T-helper 1 cell treated with Interleukin-12 subunit alpha and Interleukin-12 subunit beta and Interleukin-4 antibody, amounts not matched to agents 30 μg/mL and 1 μg/mL, for 36 hours (primary cell): ENCODE data around the gene INPP4B.

ENCODE experiments used
- H3K27ac Mint-ChIP-seq: one replicate; pipeline ENCODE4 v1.8.0; 2021; ENCODE audit warnings: mild to moderate bottlenecking, mixed read lengths
- H3K27me3 Mint-ChIP-seq: one replicate; pipeline ENCODE4 v1.8.0; 2021; ENCODE audit warnings: low read depth, mixed read lengths
- H3K36me3 Mint-ChIP-seq: one replicate; pipeline ENCODE4 v1.8.0; 2021; ENCODE audit warnings: low read depth, mixed read lengths
- H3K4me1 Mint-ChIP-seq: one replicate; pipeline ENCODE4 v1.8.0; 2021; ENCODE audit warnings: low read depth, mixed read lengths
- H3K4me3 Mint-ChIP-seq: one replicate; pipeline ENCODE4 v1.8.0; 2021; ENCODE audit warnings: mild to moderate bottlenecking, moderate library complexity, mixed read lengths
- H3K9me3 Mint-ChIP-seq: one replicate; pipeline ENCODE4 v1.8.0; 2021; ENCODE audit warnings: mixed read lengths

The INPP4B gene

GRCh38 chr4:142846108-142846728 lies at the start of gene INPP4B:
Gene INPP4B (minus strand): TSS chr4:142846301.
- no peaks in the 10 kb centered on the region for H3K36me3 Mint-ChIP-seq
- peaks cover 25% of the 10 kb centered on the region for H3K27me3 Mint-ChIP-seq
- H3K4me3 Mint-ChIP-seq = peak within 1 kb of the TSS; percentile 88
- H3K27ac Mint-ChIP-seq = peak within 1 kb of the TSS; percentile 71
- no peaks in the 10 kb centered on the region for H3K9me3 Mint-ChIP-seq
- peaks cover 10% of the 10 kb centered on the region for H3K4me1 Mint-ChIP-seq

- no peak overlapping the region for H3K27ac Mint-ChIP-seq
- no peaks in the 10 kb centered on the region for H3K27me3 Mint-ChIP-seq
- no peak overlapping the region for H3K4me3 Mint-ChIP-seq
- no peaks in the 10 kb centered on the region for H3K4me1 Mint-ChIP-seq
- H3K36me3 Mint-ChIP-seq = no peaks in the 10 kb centered on the region
- H3K9me3 Mint-ChIP-seq = no peaks in the 10 kb centered on the region
Measured at GRCh38 chr4:142893012-142893411, 46.9 kb upstream of the INPP4B start.

- Mint-ChIP-seq H3K4me1 (no peaks in the 10 kb centered on the region), H3K36me3 (no peaks in the 10 kb centered on the region), H3K27ac (no peak overlapping the region), H3K27me3 (no peaks in the 10 kb centered on the region), H3K4me3 (no peak overlapping the region), H3K9me3 (no peaks in the 10 kb centered on the region)
Measured at GRCh38 chr4:142886566-142886965, 40.5 kb upstream of the INPP4B start.

GRCh38 chr4:142883040-142883832 lies 37.1 kb upstream of the INPP4B start:
- Mint-ChIP-seq H3K27me3 (peaks cover 3% of the 10 kb centered on the region), H3K36me3 (no peaks in the 10 kb centered on the region), H3K9me3 (no peaks in the 10 kb centered on the region), H3K4me1 (no peaks in the 10 kb centered on the region), H3K27ac (no peak overlapping the region), H3K4me3 (no peak overlapping the region)

GRCh38 chr4:142882159-142882558 lies 36.1 kb upstream of the INPP4B start:
- Mint-ChIP-seq H3K36me3 (no peaks in the 10 kb centered on the region), H3K4me3 (no peak overlapping the region), H3K4me1 (no peaks in the 10 kb centered on the region), H3K9me3 (no peaks in the 10 kb centered on the region), H3K27me3 (peaks cover 3% of the 10 kb centered on the region), H3K27ac (no peak overlapping the region)

- H3K4me1 Mint-ChIP-seq = no peaks in the 10 kb centered on the region
- H3K36me3 Mint-ChIP-seq = no peaks in the 10 kb centered on the region
- H3K27me3 Mint-ChIP-seq = peaks cover 3% of the 10 kb centered on the region
- no peaks in the 10 kb centered on the region for H3K9me3 Mint-ChIP-seq
- H3K4me3 Mint-ChIP-seq = no peak overlapping the region
- H3K27ac Mint-ChIP-seq = no peak overlapping the region
Measured at GRCh38 chr4:142881331-142881730, 35.2 kb upstream of the INPP4B start.

GRCh38 chr4:142875117-142875516 lies 29.0 kb upstream of the INPP4B start:
- H3K4me3 Mint-ChIP-seq = no peak overlapping the region
- H3K9me3 Mint-ChIP-seq = peaks cover 9% of the 10 kb centered on the region
- no peaks in the 10 kb centered on the region for H3K36me3 Mint-ChIP-seq
- H3K27ac Mint-ChIP-seq = no peak overlapping the region
- no peaks in the 10 kb centered on the region for H3K4me1 Mint-ChIP-seq
- peaks cover 8% of the 10 kb centered on the region for H3K27me3 Mint-ChIP-seq

- H3K27ac Mint-ChIP-seq = no peak overlapping the region
- H3K4me1 Mint-ChIP-seq = no peaks in the 10 kb centered on the region
- H3K36me3 Mint-ChIP-seq = no peaks in the 10 kb centered on the region
Measured at GRCh38 chr4:142874684-142875083, 28.6 kb upstream of the INPP4B start.

GRCh38 chr4:142866685-142867084 lies 20.6 kb upstream of the INPP4B start:
- H3K4me1 Mint-ChIP-seq = no peaks in the 10 kb centered on the region
- no peak overlapping the region for H3K4me3 Mint-ChIP-seq
- no peaks in the 10 kb centered on the region for H3K36me3 Mint-ChIP-seq
- H3K9me3 Mint-ChIP-seq = peaks cover 8% of the 10 kb centered on the region
- no peak overlapping the region for H3K27ac Mint-ChIP-seq
- H3K27me3 Mint-ChIP-seq = peaks cover 11% of the 10 kb centered on the region

More at GRCh38 chr4:142874684-142875083, 28.6 kb upstream of the INPP4B start:
- Mint-ChIP-seq H3K9me3 (peaks cover 9% of the 10 kb centered on the region), H3K27me3 (peaks cover 12% of the 10 kb centered on the region), H3K4me3 (no peak overlapping the region)

- no peaks in the 10 kb centered on the region for H3K27me3 Mint-ChIP-seq
Measured at GRCh38 chr4:142861351-142861750, 15.2 kb upstream of the INPP4B start.

GRCh38 chr4:142858965-142859364 lies 12.9 kb upstream of the INPP4B start:
- H3K9me3 Mint-ChIP-seq = no peaks in the 10 kb centered on the region
- H3K4me1 Mint-ChIP-seq = no peaks in the 10 kb centered on the region
- H3K4me3 Mint-ChIP-seq = no peak overlapping the region
- no peak overlapping the region for H3K27ac Mint-ChIP-seq
- peaks cover 5% of the 10 kb centered on the region for H3K27me3 Mint-ChIP-seq
- no peaks in the 10 kb centered on the region for H3K36me3 Mint-ChIP-seq

More at GRCh38 chr4:142861351-142861750, 15.2 kb upstream of the INPP4B start:
- no peak overlapping the region for H3K4me3 Mint-ChIP-seq
- no peak overlapping the region for H3K27ac Mint-ChIP-seq
- no peaks in the 10 kb centered on the region for H3K9me3 Mint-ChIP-seq
- no peaks in the 10 kb centered on the region for H3K4me1 Mint-ChIP-seq
- H3K36me3 Mint-ChIP-seq = no peaks in the 10 kb centered on the region

- Mint-ChIP-seq H3K36me3 (no peaks in the 10 kb centered on the region), H3K4me3 (no peak overlapping the region), H3K4me1 (no peaks in the 10 kb centered on the region), H3K9me3 (no peaks in the 10 kb centered on the region), H3K27me3 (peaks cover 5% of the 10 kb centered on the region), H3K27ac (no peak overlapping the region)
Measured at GRCh38 chr4:142858446-142858845, 12.3 kb upstream of the INPP4B start.

GRCh38 chr4:142856576-142856975 lies 10.5 kb upstream of the INPP4B start:
- H3K27ac Mint-ChIP-seq = no peak overlapping the region
- no peak overlapping the region for H3K4me3 Mint-ChIP-seq
- H3K4me1 Mint-ChIP-seq = no peaks in the 10 kb centered on the region
- no peaks in the 10 kb centered on the region for H3K36me3 Mint-ChIP-seq
- H3K9me3 Mint-ChIP-seq = no peaks in the 10 kb centered on the region
- peaks cover 5% of the 10 kb centered on the region for H3K27me3 Mint-ChIP-seq

- H3K9me3 Mint-ChIP-seq = no peaks in the 10 kb centered on the region
- no peak overlapping the region for H3K27ac Mint-ChIP-seq
- peaks cover 4% of the 10 kb centered on the region for H3K4me1 Mint-ChIP-seq
- H3K4me3 Mint-ChIP-seq = no peak overlapping the region
- no peaks in the 10 kb centered on the region for H3K36me3 Mint-ChIP-seq
- peaks cover 28% of the 10 kb centered on the region for H3K27me3 Mint-ChIP-seq
Measured at GRCh38 chr4:142850478-142850877, 4.4 kb upstream of the INPP4B start.
